SH-SY5Y (cell line): ENCODE data around the gene TMEM18.

Experiments used
- GATA2 ChIP-seq: IDR thresholded peaks from 2 replicates; pipeline ENCODE4 v1.6.1; 2011; ENCODE audit warnings: mild to moderate bottlenecking, low read depth, low read length
- GATA3 ChIP-seq: IDR thresholded peaks from 2 replicates; pipeline ENCODE4 v1.6.1; 2011; ENCODE audit warnings: low read depth, mild to moderate bottlenecking, low read length, moderate library complexity

TMEM18 gene

GRCh38 chr2:652881-653480 is 24.2 kb downstream of the TMEM18 start:
- no peak for TF ChIP-seq GATA2
- TF ChIP-seq GATA3 = no peak

- TF ChIP-seq GATA3 = no peak
- no peak for TF ChIP-seq GATA2
Measured at GRCh38 chr2:651951-652373, 25.2 kb downstream of the TMEM18 start.

- no peak for TF ChIP-seq GATA3
- TF ChIP-seq GATA2 = no peak
Measured at GRCh38 chr2:650343-651310, 26.6 kb downstream of the TMEM18 start.

- no peak for TF ChIP-seq GATA2
- no peak for TF ChIP-seq GATA3
Measured at GRCh38 chr2:649426-650342, 27.5 kb downstream of the TMEM18 start.

GRCh38 chr2:648476-649424 is 28.5 kb downstream of the TMEM18 start:
- TF ChIP-seq GATA3 (no peak), GATA2 (no peak)

GRCh38 chr2:647691-648231 is 29.4 kb downstream of the TMEM18 start:
- TF ChIP-seq GATA2 = no peak
- no peak for TF ChIP-seq GATA3

GRCh38 chr2:647003-647560 is 30.1 kb downstream of the TMEM18 start:
- TF ChIP-seq GATA2 = no peak
- TF ChIP-seq GATA3 = no peak

- TF ChIP-seq GATA3 (no peak), GATA2 (no peak)
Measured at GRCh38 chr2:644871-645270, 32.3 kb downstream of the TMEM18 start.

GRCh38 chr2:643761-644160 is 33.4 kb downstream of the TMEM18 start:
- TF ChIP-seq GATA3 (no peak), GATA2 (no peak)

- no peak for TF ChIP-seq GATA2
- no peak for TF ChIP-seq GATA3
Measured at GRCh38 chr2:643334-643733, 33.9 kb downstream of the TMEM18 start.

- TF ChIP-seq GATA2 = no peak
Measured at GRCh38 chr2:641872-642815, 35.1 kb downstream of the TMEM18 start.
